Trophoblast cell (in vitro differentiated cells and primary cell): Measurements from ENCODE around the gene USF3.
A peak's percentile ranks its signal among the peaks of the same experiment; 100 is the strongest.

Source experiments
- DNase-seq, 2 donors: peaks; one replicate each; pipeline ENCODE4 v3.0.0-alpha.2; 2016
- H2AFZ ChIP-seq: 2 replicates; pipeline ENCODE4 v1.6.1; 2013; ENCODE audit warnings: low read length, moderate library complexity, mild to moderate bottlenecking; ENCODE audit not compliant: insufficient read depth, poor library complexity
- H2AK5ac ChIP-seq: 2 replicates; pipeline ENCODE4 v1.6.1; 2013; ENCODE audit warnings: mild to moderate bottlenecking, low read length
- H2BK120ac ChIP-seq: 2 replicates; pipeline ENCODE4 v1.6.1; 2013; ENCODE audit warnings: low read length, mild to moderate bottlenecking, moderate library complexity; ENCODE audit not compliant: insufficient read depth, poor library complexity
- H2BK12ac ChIP-seq: 2 replicates; pipeline ENCODE4 v1.6.1; 2013; ENCODE audit warnings: mild to moderate bottlenecking, low read length, moderate library complexity
- H2BK5ac ChIP-seq: 2 replicates; pipeline ENCODE4 v1.6.1; 2013; ENCODE audit warnings: low read length, low read depth, moderate library complexity, mild to moderate bottlenecking; ENCODE audit not compliant: poor library complexity
- H3K14ac ChIP-seq: 2 replicates; pipeline ENCODE4 v1.6.1; 2013; ENCODE audit warnings: mild to moderate bottlenecking, low read length
- H3K18ac ChIP-seq: 2 replicates; pipeline ENCODE4 v1.6.1; 2013; ENCODE audit warnings: mild to moderate bottlenecking, low read length
- H3K23ac ChIP-seq: 2 replicates; pipeline ENCODE4 v1.6.1; 2013; ENCODE audit warnings: low read length
- H3K27ac ChIP-seq: 2 replicates; pipeline ENCODE4 v1.5.1; 2013; ENCODE audit warnings: low read depth, mild to moderate bottlenecking, inconsistent platforms, low read length, moderate library complexity
- H3K27me3 ChIP-seq: 2 replicates; pipeline ENCODE4 v1.6.1; 2013; ENCODE audit warnings: inconsistent platforms, mild to moderate bottlenecking, low read length, moderate library complexity; ENCODE audit not compliant: insufficient read depth
- H3K36me3 ChIP-seq, 2 experiments: 1 replicate in 1 of 2; 2 replicates in 1 of 2; pipeline ENCODE4 v1.6.1; 2013; ENCODE audit warnings: low read length in 2 of 2, mild to moderate bottlenecking in 2 of 2, moderate library complexity in 1 of 2; ENCODE audit not compliant: insufficient read depth in 2 of 2, control insufficient read depth in 1 of 2
- H3K4ac ChIP-seq: 2 replicates; pipeline ENCODE4 v1.6.1; 2013; ENCODE audit warnings: low read depth, mild to moderate bottlenecking, low read length, moderate library complexity
- H3K4me1 ChIP-seq, 2 experiments: 1 replicate in 1 of 2; 2 replicates in 1 of 2; pipeline ENCODE4 v1.6.1; 2013; ENCODE audit warnings: low read length in 2 of 2, mild to moderate bottlenecking in 2 of 2, moderate library complexity in 1 of 2; ENCODE audit not compliant: insufficient read depth in 2 of 2, control insufficient read depth in 1 of 2
- H3K4me2 ChIP-seq: 2 replicates; pipeline ENCODE4 v1.6.1; 2013; ENCODE audit warnings: inconsistent platforms, mild to moderate bottlenecking, low read length, moderate library complexity
- H3K4me3 ChIP-seq: 2 replicates; pipeline ENCODE4 v1.5.1; 2013; ENCODE audit warnings: mild to moderate bottlenecking, low read depth, low read length, inconsistent platforms
- H3K79me1 ChIP-seq: one replicate; pipeline ENCODE4 v1.6.1; 2013; ENCODE audit warnings: low read length
- H3K79me2 ChIP-seq: 2 replicates; pipeline ENCODE4 v1.6.1; 2013; ENCODE audit warnings: low read length, mild to moderate bottlenecking; ENCODE audit not compliant: control insufficient read depth, insufficient read depth, poor library complexity
- H3K9ac ChIP-seq: 2 replicates; pipeline ENCODE4 v1.6.1; 2013; ENCODE audit warnings: mild to moderate bottlenecking, low read length
- H3K9me3 ChIP-seq: 2 replicates; pipeline ENCODE4 v1.6.1; 2013; ENCODE audit warnings: low read depth, mild to moderate bottlenecking, control low read depth, inconsistent platforms, low read length; ENCODE audit not compliant: insufficient read depth
- H4K12ac ChIP-seq: 2 replicates; pipeline ENCODE4 v1.6.1; 2013; ENCODE audit warnings: low read depth, mild to moderate bottlenecking, low read length, moderate library complexity
- H4K8ac ChIP-seq: 2 replicates; pipeline ENCODE4 v1.6.1; 2013; ENCODE audit warnings: low read depth, mild to moderate bottlenecking, low read length, moderate library complexity
- H4K91ac ChIP-seq: one replicate; pipeline ENCODE4 v1.6.1; 2013; ENCODE audit warnings: low read depth, mild to moderate bottlenecking, low read length, moderate library complexity
- WGBS: extraction: QIAGEN DNeasy Blood & Tissue Kit; methylation state at CpG from one replicate; pipeline ENCODE4 v1.1.7; 2013; ENCODE audit warnings: missing lambda C conversion rate; ENCODE audit not compliant: insufficient read length, insufficient coverage; ENCODE audit errors: extremely low coverage; 5-methylcytosine and 5-hydroxymethylcytosine counted together

The USF3 gene

GRCh38 chr3:113662824-113663223, 33.6 kb downstream of the USF3 start:
- H3K79me1 ChIP-seq, result no peaks in the 10 kb centered on the region
- H3K18ac ChIP-seq, result no peak overlapping the region
- no peaks in the 10 kb centered on the region for H3K79me2 ChIP-seq
- WGBS, result no CpG with 5 or more reads among the region's 1 CpG
- peaks cover 4 to 16% of the 10 kb centered on the region in 2 experiments for H3K36me3 ChIP-seq
- H3K4ac ChIP-seq, result no peak overlapping the region
- H3K27ac ChIP-seq, result no peak overlapping the region
- H2BK12ac ChIP-seq, result no peak overlapping the region
- H2BK5ac ChIP-seq, result no peak overlapping the region
- H4K91ac ChIP-seq, result no peak overlapping the region
- H2AK5ac ChIP-seq, result no peak overlapping the region
- H3K9me3 ChIP-seq, result no peaks in the 10 kb centered on the region
- H3K4me2 ChIP-seq, result no peak overlapping the region
- H4K12ac ChIP-seq, result no peak overlapping the region
- H3K4me3 ChIP-seq, result no peak overlapping the region
- no peak overlapping the region for H2AFZ ChIP-seq
- peaks cover 0 to under 1% of the 10 kb centered on the region in 2 experiments for H3K4me1 ChIP-seq
- no peaks in the 10 kb centered on the region for H3K27me3 ChIP-seq
- no peak overlapping the region for H3K9ac ChIP-seq
- DNase-seq, result no peak
- no peak overlapping the region for H3K14ac ChIP-seq
- no peak overlapping the region for H3K23ac ChIP-seq
- H4K8ac ChIP-seq, result no peak overlapping the region
- H2BK120ac ChIP-seq, result no peak overlapping the region

- Histone ChIP-seq H3K9ac (peak overlapping the region; percentile 58), H2BK5ac (no peak overlapping the region), H3K9me3 (no peaks in the 10 kb centered on the region), H3K14ac (no peak overlapping the region), H3K4me2 (no peak overlapping the region), H3K4me3 (no peak overlapping the region), H4K8ac (no peak overlapping the region), H3K4ac (no peak overlapping the region), H4K12ac (no peak overlapping the region), H3K79me1 (no peaks in the 10 kb centered on the region), H2AK5ac (no peak overlapping the region), H3K18ac (no peak overlapping the region), H2BK12ac (no peak overlapping the region), H3K79me2 (no peaks in the 10 kb centered on the region), H2AFZ (no peak overlapping the region), H3K4me1 (no peaks in the 10 kb centered on the region), H3K23ac (no peak overlapping the region), H3K27ac (no peak overlapping the region), H3K36me3 (peaks cover 7 to 25% of the 10 kb centered on the region in 2 experiments), H2BK120ac (no peak overlapping the region), H3K27me3 (no peaks in the 10 kb centered on the region), H4K91ac (no peak overlapping the region)
- no CpG with 5 or more reads among the region's 4 CpGs for WGBS
- DNase-seq, result no peak
Observed at GRCh38 chr3:113660896-113661295, 35.5 kb downstream of the USF3 start.

- no peaks in the 10 kb centered on the region for H3K9me3 ChIP-seq
- no peak overlapping the region for H2AK5ac ChIP-seq
- WGBS, result no CpG with 5 or more reads among the region's 2 CpGs
- H4K12ac ChIP-seq, result no peak overlapping the region
- H3K9ac ChIP-seq, result no peak overlapping the region
- no peak overlapping the region for H2BK12ac ChIP-seq
- no peak overlapping the region for H4K91ac ChIP-seq
- H3K23ac ChIP-seq, result no peak overlapping the region
- no peak overlapping the region for H2AFZ ChIP-seq
- H2BK120ac ChIP-seq, result no peak overlapping the region
- no peaks in the 10 kb centered on the region for H3K4me1 ChIP-seq
- H3K14ac ChIP-seq, result no peak overlapping the region
- H3K27ac ChIP-seq, result no peak overlapping the region
- no peaks in the 10 kb centered on the region for H3K27me3 ChIP-seq
- no peak for DNase-seq
- peaks cover 7 to 25% of the 10 kb centered on the region in 2 experiments for H3K36me3 ChIP-seq
- H4K8ac ChIP-seq, result no peak overlapping the region
- H3K4me2 ChIP-seq, result no peak overlapping the region
- no peak overlapping the region for H3K4ac ChIP-seq
- no peak overlapping the region for H3K18ac ChIP-seq
- no peaks in the 10 kb centered on the region for H3K79me2 ChIP-seq
- no peak overlapping the region for H2BK5ac ChIP-seq
- no peak overlapping the region for H3K4me3 ChIP-seq
- H3K79me1 ChIP-seq, result no peaks in the 10 kb centered on the region
Observed at GRCh38 chr3:113660458-113660857, 36.0 kb downstream of the USF3 start.

GRCh38 chr3:113659996-113660395, 36.4 kb downstream of the USF3 start:
- Histone ChIP-seq H4K12ac (no peak overlapping the region), H2BK12ac (no peak overlapping the region), H2BK5ac (no peak overlapping the region), H2BK120ac (no peak overlapping the region), H2AFZ (no peak overlapping the region), H3K9me3 (no peaks in the 10 kb centered on the region), H2AK5ac (no peak overlapping the region), H3K27me3 (no peaks in the 10 kb centered on the region), H3K14ac (no peak overlapping the region), H3K4ac (no peak overlapping the region), H4K8ac (no peak overlapping the region), H3K9ac (no peak overlapping the region), H3K79me1 (no peaks in the 10 kb centered on the region), H3K23ac (no peak overlapping the region), H3K4me1 (no peaks in the 10 kb centered on the region), H3K4me3 (no peak overlapping the region), H3K79me2 (no peaks in the 10 kb centered on the region), H3K36me3 (peaks cover 7 to 25% of the 10 kb centered on the region in 2 experiments), H3K18ac (no peak overlapping the region), H3K27ac (no peak overlapping the region), H3K4me2 (no peak overlapping the region), H4K91ac (no peak overlapping the region)
- WGBS, result no CpG with 5 or more reads among the region's 1 CpG
- no peak for DNase-seq
